ENCODE data around the gene AGRP.

Gene AGRP, protein sequence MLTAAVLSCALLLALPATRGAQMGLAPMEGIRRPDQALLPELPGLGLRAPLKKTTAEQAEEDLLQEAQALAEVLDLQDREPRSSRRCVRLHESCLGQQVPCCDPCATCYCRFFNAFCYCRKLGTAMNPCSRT

DNA sequence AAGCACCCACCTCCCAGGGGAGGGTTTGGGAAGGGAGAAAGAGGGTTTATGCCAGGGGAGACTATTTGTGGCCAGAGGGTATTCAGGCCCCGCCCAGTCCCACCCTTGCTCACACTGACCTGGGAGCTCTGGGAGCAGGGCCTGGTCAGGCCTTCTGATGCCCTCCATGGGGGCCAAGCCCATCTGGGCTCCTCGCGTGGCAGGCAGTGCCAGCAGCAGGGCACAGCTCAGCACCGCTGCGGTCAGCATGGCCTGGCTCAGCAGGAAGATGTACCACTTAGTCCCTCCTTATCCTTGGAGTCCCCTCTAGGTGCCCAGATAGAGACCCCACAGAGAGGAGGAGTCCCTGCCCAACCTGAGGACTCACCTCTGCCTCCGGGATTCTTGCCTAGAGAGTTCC, at the start of gene AGRP:
TSS of gene AGRP (minus strand) at position 398 of the 400 bp plus-strand sequence. CDS start at position 249, 149 bp downstream.
- Histone ChIP-seq H3K9me3 (ENCODE audit: control insufficient read depth in 5 of 5, low read length in 5 of 5) (no peaks in the 10 kb centered on the region), H3K36me3 (ENCODE audit: control insufficient read depth in 5 of 5, insufficient read depth in 5 of 5, low read length in 5 of 5) (peaks cover 0 to 14% (median 7%) of the 10 kb centered on the region in 5 donors), H3K27ac (ENCODE audit: low read depth, low read length) (no peak within 1 kb of the TSS), H3K4me3 (ENCODE audit: low read depth in 1 of 5, low read length in 5 of 5) (peak within 1 kb of the TSS; percentile 22 to 98 (median 94)), H3K9ac (ENCODE audit: low read length in 5 of 5) (peak within 1 kb of the TSS in 3 of 5 donors; percentile 76 to 80 (median 79)), H3K27me3 (ENCODE audit: control insufficient read depth in 5 of 5, insufficient read depth in 4 of 5, low read length in 5 of 5) (no peaks in the 10 kb centered on the region), H3K4me1 (ENCODE audit: control insufficient read depth in 5 of 5, insufficient read depth in 5 of 5, low read length in 5 of 5) (peaks cover 2 to 52% (median 43%) of the 10 kb centered on the region in 5 donors)

DNA sequence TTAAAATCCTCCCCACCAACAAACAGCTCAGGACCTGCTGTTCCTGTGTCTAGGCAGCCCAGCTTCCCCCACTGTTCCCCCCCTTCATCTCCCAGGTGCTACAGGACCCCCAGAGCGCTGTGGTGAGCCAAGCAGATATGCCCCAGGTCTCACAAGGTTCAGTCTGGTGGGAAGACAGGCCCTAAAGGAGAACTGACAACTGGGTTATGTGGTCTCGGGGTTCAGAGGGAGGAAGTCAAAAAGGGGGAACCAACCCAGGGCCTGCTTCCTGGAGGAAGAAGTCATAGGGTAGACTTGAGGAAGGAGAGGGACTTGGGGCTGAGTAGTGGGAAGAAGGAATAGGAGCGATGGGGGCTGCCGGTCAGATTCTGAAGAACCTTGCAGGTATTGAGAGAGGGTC, 47.9 kb upstream of the AGRP start:
- Histone ChIP-seq H3K27me3 (ENCODE audit: control insufficient read depth in 5 of 5, insufficient read depth in 4 of 5, low read length in 5 of 5) (no peaks in the 10 kb centered on the region), H3K9ac (ENCODE audit: low read length in 5 of 5) (peak overlapping the region in 4 of 5 donors; percentile 6 to 97 (median 54)), H3K4me1 (ENCODE audit: control insufficient read depth in 5 of 5, insufficient read depth in 5 of 5, low read length in 5 of 5) (peaks cover 3 to 62% (median 40%) of the 10 kb centered on the region in 5 donors), H3K4me3 (ENCODE audit: low read depth in 1 of 5, low read length in 5 of 5) (peak overlapping the region in 4 of 5 donors; percentile 60 to 89 (median 85)), H3K9me3 (ENCODE audit: control insufficient read depth in 5 of 5, low read length in 5 of 5) (no peaks in the 10 kb centered on the region), H3K27ac (ENCODE audit: low read depth, low read length) (peak overlapping the region; percentile 93), H3K36me3 (ENCODE audit: control insufficient read depth in 5 of 5, insufficient read depth in 5 of 5, low read length in 5 of 5) (no peaks in the 10 kb centered on the region)

DNA sequence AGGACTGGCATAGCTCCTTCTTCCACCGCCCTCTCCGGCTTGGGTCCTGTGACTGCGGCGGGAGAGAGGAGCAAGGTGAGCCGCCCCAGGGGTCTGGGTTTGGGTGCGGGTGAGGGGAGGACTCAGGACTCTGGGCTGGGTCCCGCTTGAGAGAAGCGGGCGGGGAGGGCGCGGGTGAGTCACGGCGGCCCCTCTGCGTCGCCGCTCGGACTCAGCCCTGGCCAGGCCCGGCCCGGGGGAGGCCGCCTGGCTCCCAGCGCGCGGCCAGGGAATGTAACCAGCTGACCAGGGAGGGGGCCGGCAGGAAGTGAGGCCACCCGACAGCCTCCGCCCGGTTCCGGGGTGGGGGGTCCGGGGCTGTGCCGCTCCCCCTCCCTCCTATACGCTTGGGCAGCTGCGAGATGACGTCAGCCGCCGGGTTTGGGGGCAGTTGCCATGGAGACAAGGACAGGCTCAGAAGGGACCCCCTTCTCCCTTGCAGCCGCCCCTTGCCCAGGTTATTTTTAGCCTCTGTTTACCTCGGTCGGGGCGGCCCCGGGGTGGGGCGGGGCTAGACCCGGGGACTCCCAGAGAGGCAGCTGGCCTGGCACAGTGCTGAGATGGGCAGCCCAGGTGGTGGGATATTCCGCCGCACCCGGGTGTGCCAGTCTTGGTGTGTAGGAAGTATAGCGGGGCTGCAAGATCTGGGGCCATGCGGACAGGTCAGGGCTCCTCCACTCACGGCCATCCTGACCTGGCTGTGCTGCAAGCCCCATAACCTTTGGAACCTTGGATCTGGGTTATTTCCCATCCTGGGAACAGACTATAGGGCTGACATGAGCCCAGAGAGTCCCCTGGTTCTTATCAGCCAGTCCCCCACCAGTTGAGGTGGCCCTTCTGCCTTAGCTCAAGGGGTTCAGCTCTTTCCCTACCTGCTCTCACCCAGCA, 46.9 kb upstream of the AGRP start:
- no peaks in the 10 kb centered on the region for H3K36me3 ChIP-seq (ENCODE audit: control insufficient read depth in 5 of 5, insufficient read depth in 5 of 5, low read length in 5 of 5)
- peak overlapping the region; percentile 93 for H3K27ac ChIP-seq (ENCODE audit: low read depth, low read length)
- no peaks in the 10 kb centered on the region for H3K9me3 ChIP-seq (ENCODE audit: control insufficient read depth in 5 of 5, low read length in 5 of 5)
- H3K9ac ChIP-seq (ENCODE audit: low read length in 5 of 5): peak overlapping the region; percentile 87 to 97 (median 91)
- no peaks in the 10 kb centered on the region for H3K27me3 ChIP-seq (ENCODE audit: control insufficient read depth in 5 of 5, insufficient read depth in 4 of 5, low read length in 5 of 5)
- H3K4me3 ChIP-seq (ENCODE audit: low read depth in 1 of 5, low read length in 5 of 5): peak overlapping the region; percentile 84 to 94 (median 85)
- peaks cover 3 to 53% (median 40%) of the 10 kb centered on the region in 5 donors for H3K4me1 ChIP-seq (ENCODE audit: control insufficient read depth in 5 of 5, insufficient read depth in 5 of 5, low read length in 5 of 5)

DNA sequence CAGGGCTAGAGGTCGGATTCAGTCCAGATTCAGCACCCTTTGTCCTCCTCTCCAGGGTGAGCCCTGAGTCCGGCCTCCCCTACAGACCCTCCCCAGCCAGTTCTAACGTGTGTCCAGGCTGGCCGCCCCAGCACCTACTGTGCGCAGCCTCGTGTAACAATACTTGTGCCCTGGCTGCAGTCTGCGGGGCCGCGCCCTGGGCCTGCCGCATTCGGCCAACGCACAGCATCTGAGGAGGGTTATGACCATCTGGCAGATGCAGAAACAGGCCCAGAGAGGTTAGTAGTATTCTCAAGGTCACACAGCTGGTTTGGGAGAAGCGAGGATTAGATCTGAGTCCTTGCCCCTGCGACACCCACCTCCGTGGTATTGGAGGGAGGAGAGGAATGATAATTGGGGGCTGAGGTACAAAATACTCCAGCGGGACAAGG, 46.2 kb upstream of the AGRP start:
- H3K4me1 ChIP-seq (ENCODE audit: control insufficient read depth in 5 of 5, insufficient read depth in 5 of 5, low read length in 5 of 5): peaks cover 3 to 52% (median 40%) of the 10 kb centered on the region in 5 donors
- H3K36me3 ChIP-seq (ENCODE audit: control insufficient read depth in 5 of 5, insufficient read depth in 5 of 5, low read length in 5 of 5): no peaks in the 10 kb centered on the region
- H3K27me3 ChIP-seq (ENCODE audit: control insufficient read depth in 5 of 5, insufficient read depth in 4 of 5, low read length in 5 of 5): no peaks in the 10 kb centered on the region
- H3K27ac ChIP-seq (ENCODE audit: low read depth, low read length): peak overlapping the region; percentile 93
- H3K9me3 ChIP-seq (ENCODE audit: control insufficient read depth in 5 of 5, low read length in 5 of 5): no peaks in the 10 kb centered on the region
- peak overlapping the region; percentile 87 to 97 (median 91) for H3K9ac ChIP-seq (ENCODE audit: low read length in 5 of 5)
- H3K4me3 ChIP-seq (ENCODE audit: low read depth in 1 of 5, low read length in 5 of 5): peak overlapping the region; percentile 84 to 94 (median 85)

DNA sequence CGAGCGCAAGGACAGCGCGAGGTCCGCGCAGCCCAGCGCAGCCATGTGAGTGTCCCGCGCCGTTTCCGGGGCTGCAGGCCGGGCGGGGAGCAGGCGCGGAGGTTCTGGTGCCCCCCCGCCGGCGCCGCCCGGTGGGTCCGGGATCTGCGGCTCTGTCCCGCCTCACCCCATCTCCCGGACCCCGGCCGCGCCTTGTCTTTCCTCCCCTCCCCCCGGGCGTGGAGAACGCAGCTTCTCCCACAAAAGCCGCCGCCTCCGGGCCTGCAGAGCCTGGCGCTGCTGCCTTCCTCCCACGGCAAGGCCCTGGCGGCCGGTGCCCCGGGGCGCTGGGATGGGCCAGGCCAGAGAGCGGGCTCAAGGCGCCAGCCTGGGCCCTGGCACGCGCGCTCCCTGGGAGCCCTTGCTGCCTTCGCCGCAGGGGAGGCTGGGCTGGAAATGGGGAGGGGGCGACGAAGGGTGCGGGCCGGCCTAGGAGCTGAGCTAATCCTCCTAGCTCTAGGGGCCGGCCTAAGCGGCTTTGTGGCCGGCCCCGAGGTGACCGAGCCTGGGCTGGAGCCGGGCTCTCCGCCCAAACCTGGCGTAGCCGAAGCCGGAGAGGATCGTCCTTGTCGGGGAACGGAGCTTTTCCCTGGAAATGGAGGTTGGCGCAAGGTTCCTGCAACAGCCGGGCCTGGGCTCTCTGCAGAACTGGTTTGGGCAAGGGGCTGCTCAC, 45.7 kb upstream of the AGRP start:
- H3K27ac ChIP-seq (ENCODE audit: low read depth, low read length): peak overlapping the region; percentile 93
- H3K9ac ChIP-seq (ENCODE audit: low read length in 5 of 5): peak overlapping the region; percentile 87 to 97 (median 91)
- H3K4me1 ChIP-seq (ENCODE audit: control insufficient read depth in 5 of 5, insufficient read depth in 5 of 5, low read length in 5 of 5): peaks cover 3 to 52% (median 40%) of the 10 kb centered on the region in 5 donors
- H3K9me3 ChIP-seq (ENCODE audit: control insufficient read depth in 5 of 5, low read length in 5 of 5): no peaks in the 10 kb centered on the region
- no peaks in the 10 kb centered on the region for H3K36me3 ChIP-seq (ENCODE audit: control insufficient read depth in 5 of 5, insufficient read depth in 5 of 5, low read length in 5 of 5)
- peak overlapping the region; percentile 84 to 94 (median 85) for H3K4me3 ChIP-seq (ENCODE audit: low read depth in 1 of 5, low read length in 5 of 5)
- no peaks in the 10 kb centered on the region for H3K27me3 ChIP-seq (ENCODE audit: control insufficient read depth in 5 of 5, insufficient read depth in 4 of 5, low read length in 5 of 5)

DNA sequence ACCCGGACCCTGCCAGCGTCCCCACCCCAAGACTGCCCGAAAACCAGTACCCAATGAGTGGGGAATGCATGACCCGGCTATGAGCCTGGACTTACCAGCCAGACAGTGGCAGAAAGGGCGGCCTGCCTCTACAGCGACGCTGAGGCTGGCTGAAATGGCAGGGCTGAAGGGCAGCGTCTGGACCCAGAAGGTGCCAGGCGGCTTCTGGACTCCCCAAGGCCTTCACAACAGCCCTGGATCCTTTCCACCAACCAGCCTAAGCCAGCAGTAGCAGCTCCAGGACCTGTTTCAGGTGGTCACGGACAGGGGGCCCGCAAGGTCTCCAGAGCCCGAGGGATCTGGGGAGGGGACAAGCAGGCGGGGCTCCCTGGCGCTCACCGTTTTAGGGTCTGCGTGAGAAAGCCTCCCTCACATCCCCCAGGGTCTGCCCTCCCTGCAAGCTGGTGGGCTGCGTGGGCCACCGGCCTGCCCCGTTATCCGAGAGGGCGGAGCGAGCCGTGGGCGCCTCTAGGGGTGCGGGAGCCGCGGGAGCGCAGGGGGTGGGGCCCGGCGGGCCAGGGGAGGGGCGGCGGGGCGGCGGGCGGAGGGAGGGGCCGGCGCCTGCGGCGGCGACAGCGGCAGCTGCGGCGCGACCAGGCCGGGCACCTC, 45.0 kb upstream of the AGRP start, which contains the start of gene RIPOR1:
TSS of gene RIPOR1 (plus strand) at position 608 of the 648 bp plus-strand sequence. CDS start 9,618 bp downstream, outside the sequence.
- Histone ChIP-seq H3K9me3 (ENCODE audit: control insufficient read depth in 5 of 5, low read length in 5 of 5) (no peaks in the 10 kb centered on the region), H3K27me3 (ENCODE audit: control insufficient read depth in 5 of 5, insufficient read depth in 4 of 5, low read length in 5 of 5) (no peaks in the 10 kb centered on the region), H3K27ac (ENCODE audit: low read depth, low read length) (peak within 1 kb of the TSS; percentile 93), H3K36me3 (ENCODE audit: control insufficient read depth in 5 of 5, insufficient read depth in 5 of 5, low read length in 5 of 5) (no peaks in the 10 kb centered on the region), H3K9ac (ENCODE audit: low read length in 5 of 5) (peak within 1 kb of the TSS; percentile 87 to 97 (median 91)), H3K4me1 (ENCODE audit: control insufficient read depth in 5 of 5, insufficient read depth in 5 of 5, low read length in 5 of 5) (peaks cover 3 to 50% (median 40%) of the 10 kb centered on the region in 5 donors), H3K4me3 (ENCODE audit: low read depth in 1 of 5, low read length in 5 of 5) (peak within 1 kb of the TSS; percentile 84 to 94 (median 85))

DNA sequence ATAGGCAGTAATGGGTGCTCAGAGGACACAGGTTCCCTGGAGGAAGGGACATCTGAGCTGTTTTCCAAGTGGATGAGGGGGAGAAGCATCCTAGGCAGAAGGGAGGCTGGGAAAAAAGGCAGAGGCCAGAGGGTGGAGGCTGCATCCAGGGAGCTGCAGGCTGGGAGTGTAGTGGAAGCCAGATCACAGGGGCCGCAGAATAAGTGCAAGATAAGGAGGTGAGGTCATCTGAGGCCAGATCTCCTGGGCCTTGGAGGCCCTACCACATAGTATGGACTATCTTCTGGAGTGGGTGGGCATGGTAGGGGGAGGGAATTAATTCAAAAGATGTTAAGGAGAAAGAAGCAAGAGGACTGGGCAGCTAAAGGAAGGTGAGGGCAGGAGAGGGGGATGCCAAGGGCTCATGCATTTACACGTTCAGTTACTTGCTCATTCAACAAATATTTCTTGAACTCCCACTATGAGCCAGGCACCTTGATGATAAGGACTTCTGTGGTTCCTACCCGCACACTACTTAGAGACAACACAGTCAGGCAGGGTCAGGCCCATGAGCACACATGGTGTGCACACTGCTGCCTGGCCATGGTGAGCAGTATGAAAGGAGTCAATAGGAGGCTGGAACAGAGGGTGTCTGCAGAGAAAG, 42.9 kb upstream of the AGRP start:
- no peak overlapping the region for H3K4me3 ChIP-seq (ENCODE audit: low read depth in 1 of 5, low read length in 5 of 5)
- H3K9ac ChIP-seq (ENCODE audit: low read length in 5 of 5): no peak overlapping the region
- no peaks in the 10 kb centered on the region for H3K27me3 ChIP-seq (ENCODE audit: control insufficient read depth in 5 of 5, insufficient read depth in 4 of 5, low read length in 5 of 5)
- no peaks in the 10 kb centered on the region for H3K36me3 ChIP-seq (ENCODE audit: control insufficient read depth in 5 of 5, insufficient read depth in 5 of 5, low read length in 5 of 5)
- no peak overlapping the region for H3K27ac ChIP-seq (ENCODE audit: low read depth, low read length)
- H3K4me1 ChIP-seq (ENCODE audit: control insufficient read depth in 5 of 5, insufficient read depth in 5 of 5, low read length in 5 of 5): peaks cover 7 to 39% (median 34%) of the 10 kb centered on the region in 5 donors
- no peaks in the 10 kb centered on the region for H3K9me3 ChIP-seq (ENCODE audit: control insufficient read depth in 5 of 5, low read length in 5 of 5)

DNA sequence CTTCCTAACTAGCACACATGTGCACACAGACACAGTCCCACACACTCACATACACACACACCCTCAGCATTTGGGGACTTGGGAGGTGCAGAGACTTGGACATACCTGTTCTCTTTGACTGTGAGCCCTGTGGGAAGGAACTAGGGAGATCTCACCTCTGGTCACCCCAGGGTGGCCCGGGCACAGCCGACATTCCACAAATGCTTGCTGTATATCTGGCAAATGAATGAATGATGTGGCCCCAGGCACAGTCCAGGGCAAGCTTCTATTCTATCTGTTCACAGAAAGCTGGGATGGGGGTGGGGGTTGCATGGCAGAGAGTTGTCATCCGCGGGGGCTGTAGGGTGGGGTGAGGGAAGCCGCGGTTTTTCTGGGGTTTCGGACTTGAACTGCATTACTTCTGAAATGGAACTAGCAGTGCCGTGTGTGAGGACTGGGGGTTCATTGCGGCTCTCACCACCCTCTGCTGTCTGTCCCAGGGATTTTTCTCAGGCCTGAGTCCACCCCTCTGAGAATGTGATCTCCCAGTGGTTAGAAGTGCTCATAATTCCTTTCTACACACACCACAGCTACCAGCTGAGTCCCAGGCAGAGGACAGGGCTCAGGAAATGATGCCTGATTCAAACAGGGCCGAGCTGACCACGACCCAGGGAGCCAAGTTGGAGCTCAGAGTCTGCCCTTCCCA, 42.0 kb upstream of the AGRP start:
- no peak overlapping the region for H3K4me3 ChIP-seq (ENCODE audit: low read depth in 1 of 5, low read length in 5 of 5)
- peaks cover 4 to 36% (median 27%) of the 10 kb centered on the region in 5 donors for H3K4me1 ChIP-seq (ENCODE audit: control insufficient read depth in 5 of 5, insufficient read depth in 5 of 5, low read length in 5 of 5)
- no peaks in the 10 kb centered on the region for H3K27me3 ChIP-seq (ENCODE audit: control insufficient read depth in 5 of 5, insufficient read depth in 4 of 5, low read length in 5 of 5)
- no peak overlapping the region for H3K9ac ChIP-seq (ENCODE audit: low read length in 5 of 5)
- no peak overlapping the region for H3K27ac ChIP-seq (ENCODE audit: low read depth, low read length)
- H3K36me3 ChIP-seq (ENCODE audit: control insufficient read depth in 5 of 5, insufficient read depth in 5 of 5, low read length in 5 of 5): no peaks in the 10 kb centered on the region
- H3K9me3 ChIP-seq (ENCODE audit: control insufficient read depth in 5 of 5, low read length in 5 of 5): no peaks in the 10 kb centered on the region

All from subcutaneous abdominal adipose tissue (tissue), 5 donors.